ENCODE data around the gene CENPX. TPM values are rescaled to one million over a fixed set of nuclear protein-coding genes. Genes with fewer than 3 reads are reported as not detected.

Gene CENPX
- total RNA-seq, 1 donor = 18.8 TPM

- H3K9me3 ChIP-seq (ENCODE audit: low read depth, low read length) = no peaks in the 10 kb centered on the region
- H4K20me1 ChIP-seq (ENCODE audit: insufficient read depth, low read length) = peaks cover 2% of the 10 kb centered on the region
- no peak for TF ChIP-seq CTCF (IDR thresholded peaks at IDR 0.05; ENCODE audit: extremely low read depth, low read depth, low read length)
- H3K27ac ChIP-seq (ENCODE audit: low read depth, low read length) = no peak overlapping the region
- H3K27me3 ChIP-seq (ENCODE audit: insufficient read depth, low read length) = no peaks in the 10 kb centered on the region
- no peak overlapping the region for H3K4me2 ChIP-seq (ENCODE audit: insufficient read depth, low read length)
- H3K4me3 ChIP-seq (ENCODE audit: insufficient read depth, low read length) = no peak overlapping the region
- no peak overlapping the region for H2AFZ ChIP-seq (ENCODE audit: low read length)
- H3K4me1 ChIP-seq (ENCODE audit: insufficient read depth, low read length) = peaks cover 12% of the 10 kb centered on the region
- DNase-seq (ENCODE audit: insufficient read length, low spot score, missing footprints) = no peak
- no peaks in the 10 kb centered on the region for H3K36me3 ChIP-seq (ENCODE audit: insufficient read depth, low read length)
- H3K79me2 ChIP-seq (ENCODE audit: insufficient read depth, low read length) = no peaks in the 10 kb centered on the region
These were observed 10.4 kb downstream of the CENPX start for GRCh38 chr17:82012261-82012639.

- no peaks in the 10 kb centered on the region for H3K36me3 ChIP-seq (ENCODE audit: insufficient read depth, low read length)
- no peaks in the 10 kb centered on the region for H3K27me3 ChIP-seq (ENCODE audit: insufficient read depth, low read length)
- H3K4me3 ChIP-seq (ENCODE audit: insufficient read depth, low read length) = no peak overlapping the region
- H4K20me1 ChIP-seq (ENCODE audit: insufficient read depth, low read length) = peaks cover 2% of the 10 kb centered on the region
- no peak overlapping the region for H3K4me2 ChIP-seq (ENCODE audit: insufficient read depth, low read length)
- H3K27ac ChIP-seq (ENCODE audit: low read depth, low read length) = no peak overlapping the region
- H3K9me3 ChIP-seq (ENCODE audit: low read depth, low read length) = no peaks in the 10 kb centered on the region
- H3K79me2 ChIP-seq (ENCODE audit: insufficient read depth, low read length) = no peaks in the 10 kb centered on the region
- no peak overlapping the region for H2AFZ ChIP-seq (ENCODE audit: low read length)
- DNase-seq (ENCODE audit: insufficient read length, low spot score, missing footprints) = no peak
- H3K4me1 ChIP-seq (ENCODE audit: insufficient read depth, low read length) = peaks cover 17% of the 10 kb centered on the region
- TF ChIP-seq CTCF (IDR thresholded peaks at IDR 0.05; ENCODE audit: extremely low read depth, low read depth, low read length) = no peak
These were observed 11.0 kb downstream of the CENPX start for GRCh38 chr17:82011617-82012187.

- Histone ChIP-seq H3K27ac (ENCODE audit: low read depth, low read length) (no peak overlapping the region), H3K9me3 (ENCODE audit: low read depth, low read length) (no peaks in the 10 kb centered on the region), H3K4me1 (ENCODE audit: insufficient read depth, low read length) (peaks cover 26% of the 10 kb centered on the region), H3K4me2 (ENCODE audit: insufficient read depth, low read length) (no peak overlapping the region), H3K79me2 (ENCODE audit: insufficient read depth, low read length) (no peaks in the 10 kb centered on the region), H3K27me3 (ENCODE audit: insufficient read depth, low read length) (no peaks in the 10 kb centered on the region), H3K36me3 (ENCODE audit: insufficient read depth, low read length) (no peaks in the 10 kb centered on the region), H4K20me1 (ENCODE audit: insufficient read depth, low read length) (peaks cover 7% of the 10 kb centered on the region), H2AFZ (ENCODE audit: low read length) (no peak overlapping the region), H3K4me3 (ENCODE audit: insufficient read depth, low read length) (no peak overlapping the region)
- no peak for TF ChIP-seq CTCF (IDR thresholded peaks at IDR 0.05; ENCODE audit: extremely low read depth, low read depth, low read length)
- peak; percentile 83 for DNase-seq (ENCODE audit: insufficient read length, low spot score, missing footprints)
These were observed 11.8 kb downstream of the CENPX start for GRCh38 chr17:82010575-82011525.

GRCh38 chr17:82009413-82009812 is 13.3 kb downstream of the CENPX start:
- Histone ChIP-seq H3K4me1 (ENCODE audit: insufficient read depth, low read length) (peaks cover 31% of the 10 kb centered on the region), H3K9me3 (ENCODE audit: low read depth, low read length) (no peaks in the 10 kb centered on the region), H3K4me2 (ENCODE audit: insufficient read depth, low read length) (no peak overlapping the region), H3K27ac (ENCODE audit: low read depth, low read length) (no peak overlapping the region), H3K36me3 (ENCODE audit: insufficient read depth, low read length) (no peaks in the 10 kb centered on the region), H3K27me3 (ENCODE audit: insufficient read depth, low read length) (no peaks in the 10 kb centered on the region), H3K79me2 (ENCODE audit: insufficient read depth, low read length) (no peaks in the 10 kb centered on the region), H2AFZ (ENCODE audit: low read length) (no peak overlapping the region), H4K20me1 (ENCODE audit: insufficient read depth, low read length) (peaks cover 7% of the 10 kb centered on the region), H3K4me3 (ENCODE audit: insufficient read depth, low read length) (no peak overlapping the region)
- no peak for TF ChIP-seq CTCF (IDR thresholded peaks at IDR 0.05; ENCODE audit: extremely low read depth, low read depth, low read length)
- no peak for DNase-seq (ENCODE audit: insufficient read length, low spot score, missing footprints)

Measured in osteoblast (primary cell).